Stimulated activated CD4-positive, alpha-beta T cell treated with anti-CD3 and anti-CD28 coated beads, Interleukin-4, amount 100 ng/mL, for 24 hours (primary cell): ENCODE measurements around the gene PAN3.
"Not testable (repeated sequence)": the region's sequence is repeated elsewhere in the genome, so short reads cannot be mapped to it uniquely, and the experiment has no call there.

Source experiments
- DNase-seq: peaks from one replicate; pipeline ENCODE4 v3.0.0-alpha.2; 2020

The PAN3 gene

GRCh38 chr13:28138012-28138755 is at the start of gene PAN3:
Gene PAN3, plus strand, starts transcription at chr13:28138545. Its CDS starts 113 bp downstream, at chr13:28138658.
- DNase-seq, result peak; percentile 91

- DNase-seq, result no peak
Observed at GRCh38 chr13:28089065-28089464, 49.3 kb upstream of the PAN3 start.

- DNase-seq, result no peak
Observed at GRCh38 chr13:28092431-28092830, 45.9 kb upstream of the PAN3 start.

- DNase-seq, result no peak
Observed at GRCh38 chr13:28093881-28094280, 44.5 kb upstream of the PAN3 start.

- DNase-seq, result no peak
Observed at GRCh38 chr13:28094306-28094705, 44.0 kb upstream of the PAN3 start.

- no peak for DNase-seq
Observed at GRCh38 chr13:28097503-28097902, 40.8 kb upstream of the PAN3 start.

- no peak for DNase-seq
Observed at GRCh38 chr13:28099396-28100149, 38.8 kb upstream of the PAN3 start.

GRCh38 chr13:28100150-28101121 is 37.9 kb upstream of the PAN3 start, which contains the start of gene FLT3:
Gene FLT3, minus strand, starts transcription at chr13:28100576. Its CDS starts 66 bp downstream, at chr13:28100510.
- peak; percentile 18 for DNase-seq

- not testable (repeated sequence) for DNase-seq
Observed at GRCh38 chr13:28101886-28102285, 36.5 kb upstream of the PAN3 start.

- no peak for DNase-seq
Observed at GRCh38 chr13:28106976-28107375, 31.4 kb upstream of the PAN3 start.

- no peak for DNase-seq
Observed at GRCh38 chr13:28110414-28110813, 27.9 kb upstream of the PAN3 start.

- DNase-seq, result no peak
Observed at GRCh38 chr13:28116736-28117135, 21.6 kb upstream of the PAN3 start.

GRCh38 chr13:28117689-28118377 is 20.5 kb upstream of the PAN3 start:
- no peak for DNase-seq

- DNase-seq, result no peak
Observed at GRCh38 chr13:28120317-28120716, 18.0 kb upstream of the PAN3 start.

- DNase-seq, result no peak
Observed at GRCh38 chr13:28121224-28121623, 17.1 kb upstream of the PAN3 start.

- no peak for DNase-seq
Observed at GRCh38 chr13:28128030-28128429, 10.3 kb upstream of the PAN3 start.

- DNase-seq, result no peak
Observed at GRCh38 chr13:28128926-28129325, 9.4 kb upstream of the PAN3 start.

GRCh38 chr13:28129911-28130693 is 8.2 kb upstream of the PAN3 start:
- DNase-seq, result no peak

GRCh38 chr13:28131646-28132045 is 6.7 kb upstream of the PAN3 start:
- no peak for DNase-seq

GRCh38 chr13:28136916-28137315 is 1.4 kb upstream of the PAN3 start:
- DNase-seq, result no peak

GRCh38 chr13:28137596-28137995 is 749 bp upstream of the PAN3 start:
- no peak for DNase-seq
